SH-SY5Y (cell line): Measurements from ENCODE around the gene GTPBP3.

ENCODE experiments used
- GATA2 ChIP-seq: IDR thresholded peaks from 2 replicates; pipeline ENCODE4 v1.6.1; 2011; ENCODE audit warnings: mild to moderate bottlenecking, low read depth, low read length
- GATA3 ChIP-seq: IDR thresholded peaks from 2 replicates; pipeline ENCODE4 v1.6.1; 2011; ENCODE audit warnings: low read depth, mild to moderate bottlenecking, low read length, moderate library complexity

Gene GTPBP3

DNA sequence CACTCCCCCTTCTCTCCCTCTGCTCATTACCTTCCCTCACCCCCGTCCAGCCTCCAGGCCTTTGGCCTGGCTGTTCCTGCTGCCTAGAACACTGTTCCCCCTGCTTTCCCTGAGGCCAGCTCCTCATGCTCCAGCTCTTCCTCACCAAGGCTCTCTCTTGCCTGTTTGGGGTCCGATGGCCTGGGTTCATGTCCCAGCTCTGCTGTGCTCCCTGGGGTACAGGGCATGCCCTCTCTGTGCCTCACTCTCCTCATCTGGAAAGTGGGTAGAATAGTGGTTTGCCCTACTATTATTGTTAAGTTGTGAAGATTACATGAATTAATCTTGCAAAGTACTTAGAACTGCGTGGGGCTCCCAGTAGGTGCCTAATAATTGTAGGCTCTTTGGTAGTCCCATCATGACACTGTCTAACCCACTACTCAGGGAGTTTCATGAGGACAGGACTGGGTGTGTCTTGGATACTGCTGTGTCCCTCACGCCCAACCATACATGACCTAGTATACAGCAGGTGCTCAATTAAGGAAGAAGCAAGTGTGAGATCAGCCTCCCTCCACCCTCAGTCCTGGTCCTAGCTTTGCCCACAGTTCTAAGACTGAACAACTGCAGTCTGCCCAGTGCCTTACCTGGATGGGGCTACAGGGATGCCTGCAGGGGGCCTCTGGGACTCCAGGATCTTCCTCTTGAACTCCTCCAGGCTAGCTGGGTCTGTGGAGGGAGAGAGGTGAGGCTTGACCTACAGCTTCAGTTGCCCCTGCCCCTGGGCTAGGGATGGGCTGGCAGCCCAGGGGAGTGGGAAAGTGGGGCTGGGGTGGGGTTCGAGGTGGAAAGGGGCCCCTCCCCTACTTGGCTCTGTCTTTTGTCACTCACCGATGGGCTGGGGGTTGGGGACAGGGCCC is 22.8 kb downstream of the GTPBP3 start:
- TF ChIP-seq GATA2 (no peak), GATA3 (no peak)

DNA sequence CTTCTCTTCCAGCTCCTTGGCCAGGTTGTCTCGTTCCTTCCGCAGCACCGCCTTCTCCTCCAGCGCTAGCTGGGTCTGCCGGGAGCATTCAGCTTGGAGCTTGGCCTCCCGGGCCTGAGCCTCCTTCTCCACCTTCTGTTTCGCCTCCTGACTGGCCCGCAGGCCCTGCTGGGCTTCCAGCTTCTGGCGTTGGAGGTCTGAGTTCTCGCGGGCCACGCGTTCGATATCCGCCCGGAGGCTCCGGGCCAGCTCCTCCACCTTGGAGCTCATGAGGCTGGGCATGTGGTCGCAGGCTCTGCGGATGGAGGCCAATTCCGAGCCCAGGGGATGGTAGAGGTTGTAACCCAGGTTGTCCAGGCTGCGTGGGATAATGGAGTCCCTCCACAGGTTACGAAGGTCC is 28.0 kb downstream of the GTPBP3 start:
- no peak for TF ChIP-seq GATA3
- TF ChIP-seq GATA2 = no peak

DNA sequence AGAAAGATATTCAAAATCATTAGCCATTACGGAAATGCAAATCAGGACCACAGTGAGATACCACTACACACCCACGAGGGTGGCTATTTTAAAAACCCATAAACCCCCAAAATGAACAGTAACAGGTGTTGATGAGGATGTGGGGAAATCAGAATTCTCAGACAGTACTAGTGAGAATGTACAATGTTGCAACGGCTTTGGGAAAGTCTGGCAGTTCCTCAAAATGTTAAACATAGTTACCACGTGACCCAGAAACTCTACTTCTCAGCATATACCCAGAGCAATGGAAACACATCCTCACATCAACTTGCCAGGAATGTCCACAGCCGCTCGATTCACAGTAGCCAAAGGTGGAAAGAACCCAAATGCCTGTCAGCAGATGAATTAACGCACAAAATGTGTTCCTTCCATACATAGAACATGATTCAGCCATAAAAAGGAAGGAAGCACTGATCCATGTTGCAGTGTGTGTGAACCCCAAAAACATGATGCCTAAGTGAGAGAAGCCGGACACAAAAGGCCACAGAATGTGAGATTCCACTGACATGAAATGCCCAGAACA is 32.8 kb downstream of the GTPBP3 start:
- TF ChIP-seq GATA3 (no peak), GATA2 (no peak)

DNA sequence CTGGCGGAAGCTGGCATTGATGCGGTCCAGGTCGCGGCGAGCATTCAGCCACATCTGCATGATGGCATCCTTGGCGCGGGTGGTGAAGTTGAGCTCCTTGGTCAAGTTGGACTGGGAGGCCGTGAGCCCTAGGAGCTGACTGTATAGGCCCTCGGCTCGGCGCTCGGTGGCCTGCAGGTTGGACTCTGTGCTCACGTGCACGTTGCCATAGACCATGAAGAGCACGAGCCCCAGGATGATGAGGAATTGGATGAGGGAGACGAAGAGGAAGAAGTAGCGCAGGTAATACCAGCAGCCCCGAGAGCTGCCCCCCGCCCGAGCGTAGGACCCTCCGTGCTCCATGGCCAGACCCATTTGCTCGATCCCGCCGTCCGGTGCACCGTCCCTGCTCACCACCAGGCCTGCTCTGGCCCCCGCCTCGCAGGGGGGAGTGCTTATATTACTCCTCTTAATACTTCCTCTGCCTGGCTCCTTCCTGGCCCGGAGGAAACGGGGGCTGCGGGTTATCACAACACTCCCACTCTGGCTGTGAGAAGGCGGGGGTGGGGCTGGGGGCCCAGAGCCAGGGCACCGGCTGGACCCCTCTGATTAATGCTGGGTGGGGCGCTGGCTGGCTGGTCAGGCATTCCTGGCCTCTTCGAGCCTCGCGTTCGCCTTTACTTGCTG is 39.7 kb downstream of the GTPBP3 start, which contains the start of gene PLVAP:
TSS of gene PLVAP (minus strand) at position 408 of the 666 bp plus-strand sequence. CDS start at position 354, 54 bp downstream.
- TF ChIP-seq GATA3 = no peak
- TF ChIP-seq GATA2 = no peak

DNA sequence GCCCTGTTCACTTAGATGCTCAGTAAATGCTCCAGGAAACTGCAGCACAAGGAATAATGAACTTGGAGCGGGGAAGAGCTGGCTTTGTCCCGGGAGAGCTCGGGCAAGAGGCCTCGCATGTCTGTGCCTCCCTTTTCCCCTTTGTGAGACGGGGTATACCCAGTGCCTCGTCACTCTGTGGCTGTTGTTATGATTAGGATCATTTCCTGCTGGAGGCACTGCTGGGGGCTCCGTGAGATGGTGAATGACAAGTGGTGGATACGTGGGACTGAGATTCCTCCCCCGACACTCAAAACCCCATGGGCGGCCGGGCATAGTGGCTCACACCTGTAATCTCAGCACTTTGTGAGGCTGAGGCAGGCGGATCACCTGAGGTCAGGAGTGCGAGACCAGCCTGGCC is 40.9 kb downstream of the GTPBP3 start:
- TF ChIP-seq GATA3 (no peak), GATA2 (no peak)

DNA sequence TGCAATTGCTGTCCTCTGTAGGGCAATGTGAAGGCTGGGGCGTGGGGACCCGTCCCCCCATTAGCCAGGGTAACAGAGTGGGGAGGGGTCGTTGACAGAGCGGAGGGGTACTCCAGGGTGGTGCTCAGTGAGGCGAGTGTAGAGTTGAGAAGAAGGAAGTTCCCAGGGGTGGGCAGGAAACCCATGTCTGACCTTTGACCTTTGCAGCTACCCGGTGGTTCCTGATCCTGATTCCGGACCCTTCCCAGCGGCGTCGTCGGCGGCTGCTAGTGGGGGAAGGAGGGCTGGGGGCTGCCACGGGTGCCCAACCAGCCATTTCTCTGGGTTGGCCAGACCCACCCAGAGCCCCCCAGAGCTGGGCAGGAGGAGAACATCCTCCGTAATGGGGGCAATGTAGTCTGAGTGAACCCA is 41.9 kb downstream of the GTPBP3 start:
- TF ChIP-seq GATA2 = no peak
- TF ChIP-seq GATA3 = no peak

DNA sequence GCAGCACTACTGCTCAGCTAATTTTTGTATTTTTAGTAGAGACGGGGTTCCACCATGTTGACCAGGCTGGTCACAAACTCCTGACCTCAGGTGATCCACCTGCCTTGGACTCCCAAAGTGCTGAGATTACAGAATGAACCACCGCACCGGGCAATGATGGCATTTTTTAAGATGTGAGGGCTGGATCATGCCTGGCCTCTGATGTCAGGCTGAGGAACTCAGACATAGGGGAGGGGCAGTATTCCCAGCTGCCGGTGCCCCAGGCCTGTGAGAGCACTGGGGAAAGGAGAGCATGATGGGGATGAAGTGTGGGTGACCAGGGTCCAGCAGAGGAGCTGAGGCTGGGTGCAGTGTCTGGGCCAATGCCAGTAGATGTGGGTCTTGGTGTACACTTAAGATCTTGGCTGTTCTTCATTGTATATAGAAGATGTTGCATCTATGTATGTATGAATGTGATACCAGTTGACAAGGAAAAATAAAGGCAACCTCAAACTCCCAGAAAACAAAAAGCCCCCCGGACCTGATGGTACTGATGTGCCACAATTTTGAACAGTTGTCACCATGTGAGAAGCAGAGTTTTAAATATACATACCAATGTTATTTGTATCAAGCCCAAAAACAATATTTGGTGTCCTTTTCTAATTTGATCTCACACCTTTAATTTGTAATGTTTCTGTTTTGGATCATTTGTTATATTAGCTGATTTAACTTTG is 43.2 kb downstream of the GTPBP3 start:
- TF ChIP-seq GATA3 (no peak), GATA2 (no peak)

DNA sequence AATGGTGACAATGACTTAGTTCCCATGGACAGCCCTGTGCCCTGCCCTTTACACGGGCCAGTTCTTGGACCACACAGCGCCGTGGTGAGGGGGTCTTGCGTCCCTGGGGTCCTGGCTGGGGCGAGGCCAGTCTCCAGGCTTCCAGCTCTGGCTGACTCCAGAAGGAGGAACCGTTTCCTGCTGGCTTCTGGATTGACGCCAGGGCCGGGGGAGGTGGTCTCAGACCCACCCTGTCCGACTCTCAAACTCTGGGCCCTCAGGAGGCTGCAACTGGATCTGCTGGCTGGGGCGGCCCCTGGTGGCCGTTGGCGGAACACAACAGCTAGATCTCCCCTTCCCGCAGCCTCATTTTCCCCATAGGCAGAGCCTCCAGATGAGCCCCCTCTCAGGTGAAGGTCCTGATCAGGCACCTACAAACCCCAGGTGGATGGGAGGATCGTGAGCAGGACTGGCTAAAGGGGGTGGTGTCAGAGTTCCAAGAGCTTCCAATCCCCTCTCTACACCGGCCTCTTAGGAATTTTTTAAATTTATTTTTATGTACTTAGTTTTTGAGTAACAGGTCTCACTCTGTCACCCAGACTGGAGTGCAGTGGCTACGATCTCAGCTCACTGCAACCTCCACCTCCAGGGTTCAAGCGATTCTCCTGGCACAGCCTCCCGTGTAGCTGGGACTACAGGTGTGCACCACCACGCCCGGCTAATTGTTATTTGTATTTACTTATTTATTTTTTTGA is 48.7 kb downstream of the GTPBP3 start:
- TF ChIP-seq GATA3 (no peak), GATA2 (no peak)

DNA sequence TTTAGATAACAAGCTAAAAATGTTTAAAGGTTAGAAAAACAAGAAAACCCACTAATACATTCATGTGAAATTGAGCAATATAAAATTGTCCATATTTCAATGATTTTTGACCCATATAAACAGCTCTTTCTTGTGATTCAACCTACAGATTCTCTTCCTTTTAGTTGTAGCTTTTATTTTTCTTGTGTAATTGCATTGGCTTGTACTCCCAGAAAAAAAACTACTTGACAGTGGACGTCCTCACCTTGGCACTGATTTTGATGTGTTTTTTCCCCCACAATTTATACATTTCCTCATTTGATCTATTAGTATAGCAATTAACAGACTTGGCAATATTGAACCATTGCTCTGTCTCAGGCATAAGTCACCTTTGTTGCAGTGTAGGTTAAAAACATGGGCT is 51.9 kb downstream of the GTPBP3 start:
- TF ChIP-seq GATA2 (no peak), GATA3 (no peak)

DNA sequence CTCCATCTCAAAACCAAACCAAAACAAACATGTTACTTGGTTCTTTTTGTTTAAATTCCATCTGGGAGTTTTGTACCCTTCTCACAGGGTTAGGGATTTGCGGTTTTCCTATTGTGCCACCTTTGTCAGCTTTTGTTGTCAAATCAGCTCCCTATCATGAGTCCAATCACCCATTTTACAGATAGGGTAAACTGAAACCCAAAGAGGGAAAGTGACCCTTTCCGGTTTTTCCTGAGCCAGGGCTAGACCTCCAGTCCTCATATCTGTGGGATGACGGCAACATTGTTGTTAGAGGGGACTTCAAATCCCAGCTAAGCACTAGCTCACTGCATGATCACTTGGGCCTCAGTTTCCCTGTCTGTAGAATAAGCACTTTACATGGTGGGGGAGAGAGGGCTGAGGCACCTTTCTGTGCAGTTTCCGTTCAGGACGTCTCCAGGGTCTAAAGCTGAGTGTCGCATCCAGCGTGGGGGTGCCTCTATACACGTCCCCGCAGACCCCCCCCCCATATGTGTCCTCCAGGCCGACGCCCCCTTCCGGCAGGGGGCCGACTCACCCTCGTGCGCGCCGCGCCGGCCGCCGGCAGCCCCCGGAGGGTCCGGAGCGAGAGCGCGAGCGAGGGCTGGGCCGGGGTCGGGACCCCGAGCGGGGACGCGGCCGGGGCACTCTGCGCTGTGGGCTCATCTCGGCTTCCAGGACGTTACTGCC is 52.8 kb downstream of the GTPBP3 start:
- TF ChIP-seq GATA2 (no peak), GATA3 (no peak)

DNA sequence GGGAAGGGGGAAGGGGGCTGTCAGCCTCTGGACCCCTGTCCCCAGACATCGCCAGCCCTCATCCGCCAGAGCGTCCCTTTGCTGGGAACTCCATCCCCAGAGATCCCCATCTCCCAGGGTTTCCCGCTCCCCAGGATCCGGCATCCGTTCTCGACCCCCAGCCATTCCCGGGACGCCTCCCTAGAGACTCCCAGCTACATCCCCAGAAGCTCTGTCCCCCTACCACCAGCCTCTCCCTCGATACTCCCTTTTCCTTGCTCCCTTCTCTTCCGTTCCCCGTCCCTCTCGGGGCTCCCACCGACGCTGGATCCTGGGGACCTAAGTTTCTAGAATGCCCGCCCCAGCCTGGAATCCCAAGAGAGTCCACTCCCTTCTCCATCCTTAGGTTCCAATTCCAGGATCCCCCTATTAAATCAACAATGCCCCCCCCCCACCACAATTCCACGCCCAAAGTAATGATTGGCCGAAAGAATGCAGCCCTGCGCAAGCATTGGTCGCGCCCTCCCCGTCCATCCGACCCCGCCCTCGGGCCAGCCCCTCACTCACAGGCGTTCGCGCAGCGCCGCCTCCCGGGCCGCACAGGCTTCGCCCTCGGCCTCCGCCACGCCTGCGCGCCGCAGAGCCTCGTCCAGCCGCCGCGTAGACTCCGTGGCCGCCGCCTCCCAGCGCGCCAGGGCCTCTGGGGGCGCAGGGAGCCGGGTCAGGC is 53.5 kb downstream of the GTPBP3 start:
- no peak for TF ChIP-seq GATA3
- peak; percentile 20; the same call in 1 of the 2 replicates for TF ChIP-seq GATA2

DNA sequence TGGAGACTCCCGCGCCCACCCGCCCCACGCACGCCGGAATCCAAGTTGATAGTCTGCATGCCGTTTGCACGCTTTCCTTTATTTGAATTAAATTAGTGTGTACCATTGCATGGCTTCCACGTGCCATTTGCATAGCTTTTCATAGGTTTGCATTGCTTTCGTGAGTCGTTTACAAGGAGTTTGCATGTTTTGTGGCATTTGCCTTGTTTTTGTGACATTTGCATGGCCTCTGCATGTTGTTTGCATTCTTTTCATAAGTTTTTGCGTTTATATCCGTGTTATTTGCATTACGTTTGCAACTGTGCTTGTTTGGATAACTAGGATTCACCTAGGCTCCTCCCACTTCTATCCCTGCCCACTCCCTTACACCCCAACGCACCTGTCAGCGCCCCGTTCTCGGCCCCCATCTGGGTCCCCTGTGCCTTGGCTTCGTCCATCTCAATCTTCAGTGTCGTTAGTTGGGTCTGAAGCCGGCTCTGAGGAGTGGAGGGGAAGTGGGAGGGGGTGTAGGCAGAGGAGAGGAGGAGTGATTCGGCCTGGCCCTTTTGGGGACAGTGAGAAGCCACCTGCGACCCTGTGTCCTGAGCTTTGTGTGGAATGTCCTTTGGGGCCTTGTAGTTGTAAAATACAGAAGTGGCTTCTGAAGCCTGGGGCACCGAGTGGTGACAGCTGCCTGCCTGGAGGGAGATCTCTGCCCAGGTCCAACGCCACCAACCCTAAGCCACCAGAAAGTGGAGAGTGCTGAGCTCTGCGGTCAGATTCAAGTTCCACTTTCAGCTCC is 54.2 kb downstream of the GTPBP3 start:
- TF ChIP-seq GATA2 (no peak), GATA3 (no peak)
